Duodenal mucosa (tissue), 2 donors: Measurements from ENCODE around the gene GRID2.

Experiments
- H3K27ac ChIP-seq: one replicate; pipeline ENCODE4 v1.7.0; 2013; ENCODE audit warnings: low read depth, low read length
- H3K27me3 ChIP-seq, 2 donors: one replicate each; pipeline ENCODE4 v1.7.0; 2013; ENCODE audit warnings: low read length in 2 of 2, control low read depth in 1 of 2; ENCODE audit not compliant: insufficient read depth in 2 of 2, control insufficient read depth in 1 of 2
- H3K36me3 ChIP-seq, 2 donors: one replicate each; pipeline ENCODE4 v1.7.0; 2013; ENCODE audit warnings: low read length in 2 of 2, control low read depth in 1 of 2; ENCODE audit not compliant: insufficient read depth in 2 of 2, control insufficient read depth in 1 of 2
- H3K4me1 ChIP-seq, 2 donors: one replicate each; pipeline ENCODE4 v1.7.0; 2013; ENCODE audit warnings: low read length in 2 of 2, control low read depth in 1 of 2; ENCODE audit not compliant: insufficient read depth in 2 of 2, control insufficient read depth in 1 of 2
- H3K4me3 ChIP-seq, 2 donors: one replicate each; pipeline ENCODE4 v1.7.0; 2013; ENCODE audit warnings: low read length in 2 of 2, low read depth in 1 of 2
- H3K9ac ChIP-seq, 2 donors: one replicate each; pipeline ENCODE4 v1.7.0; 2013; ENCODE audit warnings: low read length in 2 of 2, low read depth in 1 of 2
- H3K9me3 ChIP-seq, 2 donors: one replicate each; pipeline ENCODE4 v1.7.0; 2013; ENCODE audit warnings: low read length in 2 of 2, control low read depth in 1 of 2; ENCODE audit not compliant: control insufficient read depth in 1 of 2

The GRID2 gene

GRCh38 chr4:93813092-93813491 lies 1509.3 kb downstream of the GRID2 start:
- Histone ChIP-seq H3K9me3 (no peaks in the 10 kb centered on the region), H3K27me3 (no peaks in the 10 kb centered on the region), H3K9ac (no peak overlapping the region), H3K36me3 (no peaks in the 10 kb centered on the region), H3K4me1 (peaks cover 7 to 8% of the 10 kb centered on the region in 2 donors), H3K4me3 (no peak overlapping the region), H3K27ac (no peak overlapping the region)

GRCh38 chr4:93814141-93814540 lies 1510.4 kb downstream of the GRID2 start:
- Histone ChIP-seq H3K4me1 (peaks cover 7 to 8% of the 10 kb centered on the region in 2 donors), H3K27ac (no peak overlapping the region), H3K4me3 (no peak overlapping the region), H3K9ac (no peak overlapping the region), H3K9me3 (no peaks in the 10 kb centered on the region), H3K36me3 (no peaks in the 10 kb centered on the region), H3K27me3 (no peaks in the 10 kb centered on the region)

DNA sequence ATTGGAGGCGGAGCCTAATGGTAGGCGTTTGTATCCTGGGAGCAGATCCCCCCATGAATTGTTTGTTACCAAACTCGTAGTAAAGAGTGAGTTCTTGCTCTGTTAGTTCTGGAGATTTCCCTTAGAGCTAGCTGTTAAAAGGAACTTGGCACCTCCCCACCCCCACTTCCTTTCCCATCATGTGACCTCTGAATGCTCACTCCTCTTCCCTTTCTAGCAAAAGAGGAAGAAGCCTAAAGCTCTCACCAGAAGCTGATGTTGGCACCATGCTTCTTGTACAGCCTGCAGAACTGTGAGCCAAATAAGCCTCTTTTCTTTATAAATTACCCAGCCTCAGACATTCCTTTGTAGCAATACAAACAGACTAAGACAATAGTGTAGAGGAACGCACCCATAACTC lies 1511.0 kb downstream of the GRID2 start:
- no peaks in the 10 kb centered on the region for H3K27me3 ChIP-seq
- no peaks in the 10 kb centered on the region for H3K36me3 ChIP-seq
- H3K4me3 ChIP-seq = no peak overlapping the region
- peaks cover 7 to 8% of the 10 kb centered on the region in 2 donors for H3K4me1 ChIP-seq
- H3K9ac ChIP-seq = no peak overlapping the region
- no peak overlapping the region for H3K27ac ChIP-seq
- no peaks in the 10 kb centered on the region for H3K9me3 ChIP-seq
